Breast epithelium (tissue), 3 donors: Measurements from ENCODE around the gene MYO5B.
"Not testable (repeated sequence)": the region's sequence is repeated elsewhere in the genome, so short reads cannot be mapped to it uniquely, and the experiment has no call there.

Experiments
- CTCF ChIP-seq, 3 donors: fragments of 450-650 bp; IDR thresholded peaks; one replicate each; pipeline ENCODE4 v1.5.1; 2016 to 2017; ENCODE audit warnings: antibody characterized with exemption in 3 of 3, mild to moderate bottlenecking in 3 of 3, moderate library complexity in 3 of 3
- POLR2A ChIP-seq: fragments of 450-650 bp; IDR thresholded peaks from one replicate; pipeline ENCODE4 v1.6.1; 2016; ENCODE audit warnings: antibody characterized with exemption, mild to moderate bottlenecking, moderate library complexity

GRCh38 chr18:49800491-49800890, 394.5 kb downstream of the MYO5B start:
- not testable (repeated sequence) for TF ChIP-seq CTCF (IDR thresholded peaks at IDR 0.05); POLR2A
